ENCODE measurements around the gene PKD2L2.

GRCh38 chr5:137871571-137871970 lies 17.7 kb upstream of the PKD2L2 start:
- TF ChIP-seq, protein P1, sequence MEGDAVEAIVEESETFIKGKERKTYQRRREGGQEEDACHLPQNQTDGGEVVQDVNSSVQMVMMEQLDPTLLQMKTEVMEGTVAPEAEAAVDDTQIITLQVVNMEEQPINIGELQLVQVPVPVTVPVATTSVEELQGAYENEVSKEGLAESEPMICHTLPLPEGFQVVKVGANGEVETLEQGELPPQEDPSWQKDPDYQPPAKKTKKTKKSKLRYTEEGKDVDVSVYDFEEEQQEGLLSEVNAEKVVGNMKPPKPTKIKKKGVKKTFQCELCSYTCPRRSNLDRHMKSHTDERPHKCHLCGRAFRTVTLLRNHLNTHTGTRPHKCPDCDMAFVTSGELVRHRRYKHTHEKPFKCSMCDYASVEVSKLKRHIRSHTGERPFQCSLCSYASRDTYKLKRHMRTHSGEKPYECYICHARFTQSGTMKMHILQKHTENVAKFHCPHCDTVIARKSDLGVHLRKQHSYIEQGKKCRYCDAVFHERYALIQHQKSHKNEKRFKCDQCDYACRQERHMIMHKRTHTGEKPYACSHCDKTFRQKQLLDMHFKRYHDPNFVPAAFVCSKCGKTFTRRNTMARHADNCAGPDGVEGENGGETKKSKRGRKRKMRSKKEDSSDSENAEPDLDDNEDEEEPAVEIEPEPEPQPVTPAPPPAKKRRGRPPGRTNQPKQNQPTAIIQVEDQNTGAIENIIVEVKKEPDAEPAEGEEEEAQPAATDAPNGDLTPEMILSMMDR (IDR thresholded peaks at IDR 0.05; ENCODE audit: insufficient read depth, low read length) = no peak
- TF ChIP-seq POLR2AphosphoS5 (IDR thresholded peaks at IDR 0.05; ENCODE audit: low read depth) = no peak

Data from HL-60 (cell line).